Fibroblast of mammary gland (primary cell): ENCODE measurements around the gene C3orf18.

Experiments used
- DNase-seq: peaks from one replicate; pipeline ENCODE4 v3.0.0-alpha.2; 2010; ENCODE audit warnings: low read depth
- H3K4me3 ChIP-seq: 2 replicates; pipeline ENCODE4 v1.5.1; 2011; ENCODE audit warnings: low read depth, mild to moderate bottlenecking, low read length, moderate library complexity; ENCODE audit not compliant: control insufficient read depth
- CTCF ChIP-seq: conservative IDR thresholded peaks from 2 replicates; pipeline ENCODE4 v1.5.1; 2011; ENCODE audit warnings: low read depth, low read length, inconsistent platforms; ENCODE audit not compliant: control insufficient read depth, insufficient read depth

Gene C3orf18

GRCh38 chr3:50532062-50532705 is 35.4 kb downstream of the C3orf18 start:
- no peak overlapping the region for H3K4me3 ChIP-seq
- TF ChIP-seq CTCF: no peak
- DNase-seq: no peak

GRCh38 chr3:50531201-50531600 is 36.3 kb downstream of the C3orf18 start:
- TF ChIP-seq CTCF: no peak
- no peak for DNase-seq
- no peak overlapping the region for H3K4me3 ChIP-seq

DNA sequence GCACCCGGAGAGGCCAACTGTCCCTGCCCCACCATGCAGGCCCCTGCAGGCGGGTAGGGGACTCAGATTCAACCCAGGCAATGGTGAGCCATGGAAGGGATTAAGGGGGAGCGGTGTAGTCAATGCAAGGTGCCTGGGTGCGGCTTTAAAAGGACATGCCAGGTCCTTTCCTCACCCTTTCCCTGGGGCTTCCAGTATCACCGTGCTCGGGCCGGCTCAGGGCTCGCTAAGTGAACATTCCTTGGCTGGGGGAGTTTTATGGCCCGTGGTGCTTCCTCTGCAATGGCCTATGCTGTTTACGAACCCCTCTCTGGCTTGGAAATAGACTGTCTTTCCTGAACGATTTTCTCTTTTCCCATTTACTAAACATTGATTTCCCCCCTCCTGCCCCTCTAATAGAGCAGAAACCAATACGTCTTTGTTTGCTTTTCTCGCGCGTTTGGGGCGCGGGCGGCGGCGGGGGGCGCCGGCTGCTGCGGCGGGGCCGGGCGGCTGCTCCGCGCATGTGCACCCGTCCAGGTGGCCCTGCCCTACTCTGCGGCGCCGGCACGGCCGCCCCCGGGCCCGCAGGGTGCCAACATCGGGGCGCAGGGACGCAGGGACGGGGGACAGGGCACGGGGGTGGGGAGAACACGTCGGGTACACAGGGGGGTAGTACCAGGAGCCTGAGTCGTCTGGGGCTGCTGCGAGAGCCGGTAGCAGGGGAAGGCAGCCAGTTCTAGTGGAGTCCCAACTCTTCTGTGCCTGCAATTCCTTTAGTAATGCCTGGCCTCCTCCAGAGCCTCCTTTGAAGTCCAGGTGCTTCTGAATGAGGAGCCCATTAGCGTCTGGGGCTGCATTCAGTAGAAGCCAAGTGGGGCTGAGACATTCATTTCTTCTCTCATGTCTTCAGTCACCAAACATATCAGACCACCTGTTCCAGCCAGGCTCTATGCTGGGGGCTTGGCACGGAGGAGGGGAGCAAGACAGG is 37.3 kb downstream of the C3orf18 start:
- H3K4me3 ChIP-seq: no peak overlapping the region
- no peak for DNase-seq

DNA sequence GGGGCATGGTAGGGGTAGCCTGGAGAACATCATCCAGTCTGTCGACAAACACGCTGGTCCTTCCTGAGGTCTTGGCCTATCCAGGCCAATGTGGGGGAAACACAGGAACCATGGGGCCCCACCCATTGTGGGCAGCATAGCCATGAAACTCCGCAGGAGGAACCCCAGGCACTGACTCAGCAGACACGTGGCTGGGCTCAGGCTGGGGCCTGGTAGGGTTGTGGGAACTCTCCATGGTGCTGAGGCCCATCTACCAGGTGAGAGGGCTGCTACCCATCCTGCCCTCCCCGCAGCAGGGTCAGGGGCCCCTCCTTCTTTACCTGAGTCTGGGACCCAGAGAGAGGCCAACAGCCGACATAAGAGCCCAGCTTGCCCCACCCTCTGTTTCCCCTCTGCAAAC is 41.6 kb downstream of the C3orf18 start:
- no peak for TF ChIP-seq CTCF
- DNase-seq: peak; percentile 53

More for the DNA sequence above, 37.3 kb downstream of the C3orf18 start:
- TF ChIP-seq CTCF: no peak

DNA sequence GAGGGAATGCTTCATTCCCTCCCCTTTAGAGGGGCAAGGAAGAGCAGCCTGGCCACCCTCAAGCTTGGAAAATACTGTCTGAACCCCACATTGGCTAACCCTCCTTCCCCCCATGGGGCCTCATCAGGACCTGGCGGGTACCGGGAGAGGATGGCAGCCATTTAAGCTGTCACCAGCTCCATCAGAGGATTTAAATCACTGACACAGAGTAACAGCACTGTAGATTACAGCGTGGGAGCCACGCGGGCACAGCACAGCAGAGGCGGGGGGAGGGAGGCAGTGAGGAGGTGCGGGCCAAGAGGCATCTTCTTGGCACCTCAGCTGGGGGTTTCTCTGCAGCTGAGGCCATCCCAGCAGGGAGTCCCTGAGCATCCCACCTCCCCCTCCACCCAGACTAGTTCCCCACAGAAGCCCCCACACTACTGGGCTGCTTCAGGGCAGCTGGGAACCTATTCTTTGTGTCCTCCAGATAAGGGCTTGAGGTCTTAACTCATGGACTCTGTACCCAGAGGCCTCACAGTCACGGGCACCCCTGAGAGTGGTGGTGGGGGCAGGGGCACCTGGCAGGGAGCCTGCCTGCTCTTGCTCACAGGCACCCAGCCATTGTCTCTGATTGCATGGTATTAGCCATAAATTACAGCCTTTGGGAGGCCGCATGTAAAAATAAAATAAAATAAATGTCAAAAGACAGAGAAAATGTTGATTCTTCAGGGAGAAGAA is 42.2 kb downstream of the C3orf18 start:
- DNase-seq: no peak
- no peak for TF ChIP-seq CTCF
- H3K4me3 ChIP-seq: no peak overlapping the region

More for the DNA sequence above, 41.6 kb downstream of the C3orf18 start:
- H3K4me3 ChIP-seq: no peak overlapping the region

DNA sequence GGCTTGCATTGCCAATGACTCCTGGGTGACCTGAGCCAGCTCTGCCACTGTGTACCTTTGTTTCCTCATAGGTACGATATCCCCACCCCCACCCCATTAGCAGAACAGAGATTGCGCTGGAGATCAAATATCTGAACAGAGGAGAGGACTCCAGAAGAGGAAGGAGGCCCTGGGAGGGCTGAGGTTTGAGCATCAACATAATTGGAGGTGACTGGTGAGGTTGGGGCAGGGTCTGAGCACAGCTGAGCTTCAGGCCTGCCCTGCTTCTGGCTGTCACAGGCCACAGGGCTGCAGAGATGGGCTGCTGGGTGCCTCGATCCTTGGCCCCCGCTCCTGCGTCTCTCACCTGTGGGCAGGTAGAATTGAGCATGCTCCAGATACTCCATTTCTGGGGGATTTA is 42.8 kb downstream of the C3orf18 start:
- no peak for TF ChIP-seq CTCF
- no peak for DNase-seq
- no peak overlapping the region for H3K4me3 ChIP-seq
